ENCODE results near the gene PLAC9.

Gene PLAC9

GRCh38 chr10:80185578-80186299 is 53.2 kb downstream of the PLAC9 start:
- Histone ChIP-seq H4K12ac (ENCODE audit: low read depth, low read length) (no peak overlapping the region), H3K27ac (ENCODE audit: low read depth, low read length) (no peak overlapping the region), H2AK5ac (ENCODE audit: low read length) (no peak overlapping the region), H2BK12ac (ENCODE audit: low read length) (no peak overlapping the region), H2BK5ac (ENCODE audit: low read depth, low read length, poor library complexity) (no peak overlapping the region), H4K8ac (ENCODE audit: low read depth, low read length) (no peak overlapping the region), H3K4me1 (ENCODE audit: control insufficient read depth in 1 of 2, insufficient read depth in 2 of 2, low read length in 2 of 2) (no peaks in the 10 kb centered on the region), H3K9me3 (ENCODE audit: insufficient read depth, low read depth, low read length) (no peaks in the 10 kb centered on the region), H2AFZ (ENCODE audit: insufficient read depth, low read length, poor library complexity) (no peak overlapping the region), H3K79me1 (ENCODE audit: low read length) (no peaks in the 10 kb centered on the region), H3K79me2 (ENCODE audit: control insufficient read depth, insufficient read depth, low read length, poor library complexity) (peaks cover 8% of the 10 kb centered on the region), H3K4ac (ENCODE audit: low read depth, low read length) (no peak overlapping the region), H3K14ac (ENCODE audit: low read length) (no peak overlapping the region), H3K18ac (ENCODE audit: low read length) (no peak overlapping the region), H2BK120ac (ENCODE audit: insufficient read depth, low read length, poor library complexity) (no peak overlapping the region), H3K9ac (ENCODE audit: low read length) (no peak overlapping the region), H3K4me3 (ENCODE audit: low read depth, low read length) (no peak overlapping the region), H4K91ac (ENCODE audit: low read depth, low read length) (no peak overlapping the region), H3K36me3 (ENCODE audit: control insufficient read depth in 1 of 2, insufficient read depth in 2 of 2, low read length in 2 of 2) (no peaks in the 10 kb centered on the region), H3K23ac (ENCODE audit: low read length) (no peak overlapping the region), H3K4me2 (ENCODE audit: low read length) (no peak overlapping the region), H3K27me3 (ENCODE audit: insufficient read depth, low read length) (no peaks in the 10 kb centered on the region)
- DNase-seq = no peak
- WGBS (ENCODE audit: extremely low coverage, insufficient coverage, insufficient read length) = no CpG with 5 or more reads among the region's 5 CpGs

GRCh38 chr10:80186364-80187012 is 54.0 kb downstream of the PLAC9 start:
- Histone ChIP-seq H4K91ac (ENCODE audit: low read depth, low read length) (no peak overlapping the region), H3K27me3 (ENCODE audit: insufficient read depth, low read length) (no peaks in the 10 kb centered on the region), H2BK120ac (ENCODE audit: insufficient read depth, low read length, poor library complexity) (no peak overlapping the region), H3K79me1 (ENCODE audit: low read length) (no peaks in the 10 kb centered on the region), H3K27ac (ENCODE audit: low read depth, low read length) (no peak overlapping the region), H3K9ac (ENCODE audit: low read length) (no peak overlapping the region), H3K18ac (ENCODE audit: low read length) (no peak overlapping the region), H3K79me2 (ENCODE audit: control insufficient read depth, insufficient read depth, low read length, poor library complexity) (peaks cover 9% of the 10 kb centered on the region), H3K4ac (ENCODE audit: low read depth, low read length) (peak overlapping the region; percentile 9), H2AFZ (ENCODE audit: insufficient read depth, low read length, poor library complexity) (no peak overlapping the region), H3K14ac (ENCODE audit: low read length) (no peak overlapping the region), H4K8ac (ENCODE audit: low read depth, low read length) (no peak overlapping the region), H3K23ac (ENCODE audit: low read length) (no peak overlapping the region), H3K4me2 (ENCODE audit: low read length) (no peak overlapping the region), H2BK5ac (ENCODE audit: low read depth, low read length, poor library complexity) (no peak overlapping the region), H3K36me3 (ENCODE audit: control insufficient read depth in 1 of 2, insufficient read depth in 2 of 2, low read length in 2 of 2) (no peaks in the 10 kb centered on the region), H3K4me3 (ENCODE audit: low read depth, low read length) (no peak overlapping the region), H3K4me1 (ENCODE audit: control insufficient read depth in 1 of 2, insufficient read depth in 2 of 2, low read length in 2 of 2) (peaks cover 0 to under 1% of the 10 kb centered on the region in 2 experiments), H3K9me3 (ENCODE audit: insufficient read depth, low read depth, low read length) (no peaks in the 10 kb centered on the region), H2BK12ac (ENCODE audit: low read length) (no peak overlapping the region), H2AK5ac (ENCODE audit: low read length) (no peak overlapping the region), H4K12ac (ENCODE audit: low read depth, low read length) (no peak overlapping the region)
- no CpG with 5 or more reads among the region's 13 CpGs for WGBS (ENCODE audit: extremely low coverage, insufficient coverage, insufficient read length)
- peak in 1 of 2 donors; percentile 36 for DNase-seq

- Histone ChIP-seq H3K36me3 (ENCODE audit: control insufficient read depth in 1 of 2, insufficient read depth in 2 of 2, low read length in 2 of 2) (no peaks in the 10 kb centered on the region), H3K4ac (ENCODE audit: low read depth, low read length) (no peak overlapping the region), H4K8ac (ENCODE audit: low read depth, low read length) (no peak overlapping the region), H3K79me1 (ENCODE audit: low read length) (no peaks in the 10 kb centered on the region), H3K18ac (ENCODE audit: low read length) (no peak overlapping the region), H3K27ac (ENCODE audit: low read depth, low read length) (no peak overlapping the region), H3K9ac (ENCODE audit: low read length) (no peak overlapping the region), H2BK5ac (ENCODE audit: low read depth, low read length, poor library complexity) (no peak overlapping the region), H2BK12ac (ENCODE audit: low read length) (no peak overlapping the region), H3K23ac (ENCODE audit: low read length) (no peak overlapping the region), H4K91ac (ENCODE audit: low read depth, low read length) (no peak overlapping the region), H2AFZ (ENCODE audit: insufficient read depth, low read length, poor library complexity) (no peak overlapping the region), H2AK5ac (ENCODE audit: low read length) (no peak overlapping the region), H3K4me3 (ENCODE audit: low read depth, low read length) (no peak overlapping the region), H3K14ac (ENCODE audit: low read length) (no peak overlapping the region), H3K4me2 (ENCODE audit: low read length) (no peak overlapping the region), H3K79me2 (ENCODE audit: control insufficient read depth, insufficient read depth, low read length, poor library complexity) (peaks cover 13% of the 10 kb centered on the region), H3K27me3 (ENCODE audit: insufficient read depth, low read length) (no peaks in the 10 kb centered on the region), H3K4me1 (ENCODE audit: control insufficient read depth in 1 of 2, insufficient read depth in 2 of 2, low read length in 2 of 2) (peaks cover 0 to 5% of the 10 kb centered on the region in 2 experiments), H2BK120ac (ENCODE audit: insufficient read depth, low read length, poor library complexity) (no peak overlapping the region), H4K12ac (ENCODE audit: low read depth, low read length) (no peak overlapping the region), H3K9me3 (ENCODE audit: insufficient read depth, low read depth, low read length) (no peaks in the 10 kb centered on the region)
- DNase-seq = no peak
- WGBS (ENCODE audit: extremely low coverage, insufficient coverage, insufficient read length) = no CpG with 5 or more reads among the region's 2 CpGs
These were observed 54.5 kb downstream of the PLAC9 start for GRCh38 chr10:80187060-80187459.

GRCh38 chr10:80187465-80188409 is 55.2 kb downstream of the PLAC9 start:
- no peak overlapping the region for H3K9ac ChIP-seq (ENCODE audit: low read length)

More at GRCh38 chr10:80187465-80188409, 55.2 kb downstream of the PLAC9 start:
- H4K12ac ChIP-seq (ENCODE audit: low read depth, low read length) = no peak overlapping the region
- H3K27me3 ChIP-seq (ENCODE audit: insufficient read depth, low read length) = no peaks in the 10 kb centered on the region
- H3K9me3 ChIP-seq (ENCODE audit: insufficient read depth, low read depth, low read length) = no peaks in the 10 kb centered on the region
- no CpG with 5 or more reads among the region's 16 CpGs for WGBS (ENCODE audit: extremely low coverage, insufficient coverage, insufficient read length)
- DNase-seq = peak in 1 of 2 donors; percentile 17
- H3K18ac ChIP-seq (ENCODE audit: low read length) = no peak overlapping the region
- no peak overlapping the region for H2BK12ac ChIP-seq (ENCODE audit: low read length)
- H2AFZ ChIP-seq (ENCODE audit: insufficient read depth, low read length, poor library complexity) = no peak overlapping the region
- H4K8ac ChIP-seq (ENCODE audit: low read depth, low read length) = no peak overlapping the region
- H3K79me1 ChIP-seq (ENCODE audit: low read length) = no peaks in the 10 kb centered on the region
- peak overlapping the region; percentile 30 for H3K4ac ChIP-seq (ENCODE audit: low read depth, low read length)
- H3K4me3 ChIP-seq (ENCODE audit: low read depth, low read length) = no peak overlapping the region
- H4K91ac ChIP-seq (ENCODE audit: low read depth, low read length) = no peak overlapping the region
- peaks cover 13% of the 10 kb centered on the region for H3K79me2 ChIP-seq (ENCODE audit: control insufficient read depth, insufficient read depth, low read length, poor library complexity)
- peaks cover 0 to 5% of the 10 kb centered on the region in 2 experiments for H3K4me1 ChIP-seq (ENCODE audit: control insufficient read depth in 1 of 2, insufficient read depth in 2 of 2, low read length in 2 of 2)
- no peak overlapping the region for H2AK5ac ChIP-seq (ENCODE audit: low read length)
- no peak overlapping the region for H2BK120ac ChIP-seq (ENCODE audit: insufficient read depth, low read length, poor library complexity)
- H3K14ac ChIP-seq (ENCODE audit: low read length) = no peak overlapping the region
- H3K36me3 ChIP-seq (ENCODE audit: control insufficient read depth in 1 of 2, insufficient read depth in 2 of 2, low read length in 2 of 2) = no peaks in the 10 kb centered on the region
- H2BK5ac ChIP-seq (ENCODE audit: low read depth, low read length, poor library complexity) = no peak overlapping the region
- no peak overlapping the region for H3K27ac ChIP-seq (ENCODE audit: low read depth, low read length)
- H3K4me2 ChIP-seq (ENCODE audit: low read length) = no peak overlapping the region
- H3K23ac ChIP-seq (ENCODE audit: low read length) = no peak overlapping the region

Data from trophoblast cell (in vitro differentiated cells and primary cell).